OCI-LY3 (cell line): Measurements from ENCODE around the gene ARFGAP3.

Experiments
- CTCF ChIP-seq: fragments of 200-600, 300-600 bp; sonication (generic); IDR thresholded peaks from 2 replicates; pipeline ENCODE4 v1.5.1; 2014; ENCODE audit warnings: antibody characterized with exemption, low read length, low read depth
- EZH2phosphoT487 ChIP-seq: fragments of 200-600 bp; shearing (Covaris generic); IDR thresholded peaks from 2 replicates; pipeline ENCODE4 v1.6.1; 2018; ENCODE audit warnings: antibody characterized with exemption, mixed run types, low read depth

GRCh38 chr22:42808521-42808920 is 48.6 kb downstream of the ARFGAP3 start:
- TF ChIP-seq CTCF (no peak), EZH2phosphoT487 (no peak)
